GM12878 (cell line): Measurements from ENCODE around the gene NFE2L2.
A peak's percentile ranks its signal among the peaks of the same experiment; 100 is the strongest.

ENCODE experiments used
- HCFC1 ChIP-seq: fragments of 150-350 bp; IDR thresholded peaks from 2 replicates; pipeline ENCODE4 v1.6.1; 2014; ENCODE audit warnings: low read length
- POLR2A ChIP-seq: IDR thresholded peaks from 2 replicates; pipeline ENCODE4 v1.6.1; 2011; ENCODE audit warnings: low read depth, mild to moderate bottlenecking, low read length
- SMAD1 ChIP-seq: fragments of 450-650 bp; IDR thresholded peaks from 2 replicates; pipeline ENCODE4 v1.6.1; 2018; ENCODE audit warnings: mild to moderate bottlenecking, low read depth; ENCODE audit not compliant: partially characterized antibody
- ZNF274 ChIP-seq: IDR thresholded peaks from one replicate; pipeline ENCODE4 v1.8.0; 2011; ENCODE audit not compliant: insufficient read length, insufficient read depth

GRCh38 chr2:177263451-177264208, 897 bp downstream of the NFE2L2 start:
- peak; percentile 45; the same call in 1 of the 2 replicates for TF ChIP-seq HCFC1
- peak; percentile 51 for TF ChIP-seq SMAD1
- TF ChIP-seq ZNF274, result no peak
- peak; percentile 81 for TF ChIP-seq POLR2A
